Mammary microvascular endothelial cell (primary cell): ENCODE data around the gene SCAF8. TPM values are rescaled to one million over a fixed set of nuclear protein-coding genes. Genes with fewer than 3 reads are reported as not detected.

Experiments used
- total RNA-seq: library from RNA; depleted of rRNA; stranded (reverse); fragments of >200 nt; gene quantifications from 2 replicates; pipeline ENCODE4 v1.2.3, GENCODE V29; 2015

Gene SCAF8, protein sequence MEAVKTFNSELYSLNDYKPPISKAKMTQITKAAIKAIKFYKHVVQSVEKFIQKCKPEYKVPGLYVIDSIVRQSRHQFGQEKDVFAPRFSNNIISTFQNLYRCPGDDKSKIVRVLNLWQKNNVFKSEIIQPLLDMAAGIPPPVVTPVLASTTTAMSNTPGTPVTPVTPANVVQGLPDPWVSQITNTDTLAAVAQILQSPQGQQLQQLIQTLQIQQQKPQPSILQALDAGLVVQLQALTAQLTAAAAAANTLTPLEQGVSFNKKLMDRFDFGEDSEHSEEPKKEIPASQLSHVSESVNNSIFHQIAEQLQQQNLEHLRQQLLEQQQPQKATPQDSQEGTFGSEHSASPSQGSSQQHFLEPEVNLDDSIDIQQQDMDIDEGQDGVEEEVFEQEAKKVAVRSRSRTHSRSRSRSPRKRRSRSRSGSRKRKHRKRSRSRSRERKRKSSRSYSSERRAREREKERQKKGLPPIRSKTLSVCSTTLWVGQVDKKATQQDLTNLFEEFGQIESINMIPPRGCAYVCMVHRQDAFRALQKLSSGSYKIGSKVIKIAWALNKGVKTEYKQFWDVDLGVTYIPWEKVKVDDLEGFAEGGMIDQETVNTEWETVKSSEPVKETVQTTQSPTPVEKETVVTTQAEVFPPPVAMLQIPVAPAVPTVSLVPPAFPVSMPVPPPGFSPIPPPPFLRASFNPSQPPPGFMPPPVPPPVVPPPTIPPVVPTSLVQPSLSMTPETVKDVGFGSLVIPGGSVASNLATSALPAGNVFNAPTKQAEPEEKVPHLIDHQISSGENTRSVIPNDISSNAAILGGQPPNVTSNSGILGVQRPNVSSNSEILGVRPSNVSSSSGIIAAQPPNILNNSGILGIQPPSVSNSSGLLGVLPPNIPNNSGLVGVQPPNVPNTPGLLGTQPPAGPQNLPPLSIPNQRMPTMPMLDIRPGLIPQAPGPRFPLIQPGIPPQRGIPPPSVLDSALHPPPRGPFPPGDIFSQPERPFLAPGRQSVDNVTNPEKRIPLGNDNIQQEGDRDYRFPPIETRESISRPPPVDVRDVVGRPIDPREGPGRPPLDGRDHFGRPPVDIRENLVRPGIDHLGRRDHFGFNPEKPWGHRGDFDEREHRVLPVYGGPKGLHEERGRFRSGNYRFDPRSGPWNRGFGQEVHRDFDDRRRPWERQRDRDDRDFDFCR (N-terminal part only)
- total RNA-seq, result 20.5 and 23.3 TPM in 2 replicates

GRCh38 chr6:154733183-154733625 is at the start of gene SCAF8:
Gene SCAF8 (plus strand): TSS chr6:154733416. CDS start chr6:154733901, 485 bp downstream.

Other genes with a start within 250 kb of the SCAF8 start
- 15.0 and 16.3 TPM in 2 replicates for gene CNKSR3, start 222.7 kb upstream of the SCAF8 start, total RNA-seq